Heart left ventricle (tissue), 13 donors: ENCODE measurements around the gene SPTBN1.

Experiments
- POLR2A ChIP-seq, 2 donors: fragments of 450-650 bp; IDR thresholded peaks; one replicate each; pipeline ENCODE4 v1.6.1; 2017; ENCODE audit warnings: antibody characterized with exemption in 2 of 2, mild to moderate bottlenecking in 2 of 2, moderate library complexity in 2 of 2
- TF ChIP-seq, protein P1 (sequence below), 12 donors: fragments of 200-600 bp; sonication (generic) in 4 of 12; IDR thresholded peaks; one replicate each; pipeline versions ENCODE4 v1.5.0 to v1.8.0; 2018 to 2022; ENCODE audit warnings: antibody characterized with exemption in 12 of 12, mild to moderate bottlenecking in 5 of 12
- donor health status: ischemic (EF 13 %, LVEDD 7.1; RV severe dilation, severe dysfunction).
- donor health status: DM: no; HTN: yes; CAD: no.
- donor health status: DM: no; HTN: no; CAD: no.
- donor health status: ischemic (EF 25% LVEDD 6.9; RV normal size, moderate dysfunction).
- donor health status: ischemic (EF 25% LVEDD 5.7; RV mildly dilated, moderate dysfunction).
- donor health status: ischemic (EF 35%, LVEDD 5.7; RV mildly dilated, moderate dysfunction).
- donor health status: nonischemic (EF 11% LVEDD 7.7; RV severe dilation, severe dysfunction).
- donor health status: DM: yes; HTN: yes; CAD: no.
- donor health status: PGD.
- donor health status: ischemic (EF 29% LVEDD 5.4; RV normal size, mild dysfunction).
- donor health status: nonischemic (EF 23%, LVEDD 6.1; RV moderate dilation, normal function).

DNA sequence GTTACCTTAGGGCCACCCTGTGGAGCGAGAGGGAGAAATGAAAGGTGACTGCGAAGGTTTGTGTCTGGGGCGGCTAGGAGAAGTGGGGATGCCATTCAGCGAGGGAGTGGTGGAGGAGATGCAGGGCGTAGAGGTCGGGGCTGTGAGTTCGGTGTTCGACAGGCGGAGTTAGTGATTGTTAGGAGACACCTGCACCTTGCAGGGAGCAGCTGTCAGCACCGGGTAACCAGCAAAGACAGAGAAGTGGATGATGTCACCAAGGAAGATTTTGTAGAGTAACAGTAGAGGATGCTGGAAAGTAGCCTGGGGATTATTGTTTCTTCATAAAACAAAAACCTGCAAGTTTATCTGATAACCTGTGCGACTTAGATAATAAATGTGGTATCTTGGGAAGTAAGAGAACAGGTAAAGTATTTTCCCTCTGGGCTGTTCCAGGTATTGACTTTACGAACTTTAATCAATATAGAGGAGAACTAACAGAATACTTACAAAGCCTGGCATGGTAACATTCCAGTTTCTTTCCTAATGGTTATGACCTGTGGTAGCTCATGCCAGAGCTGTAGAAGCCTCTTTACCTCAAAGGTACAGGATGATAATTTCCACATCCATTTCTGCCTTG, 63.8 kb downstream of the SPTBN1 start:
- TF ChIP-seq, protein P1, sequence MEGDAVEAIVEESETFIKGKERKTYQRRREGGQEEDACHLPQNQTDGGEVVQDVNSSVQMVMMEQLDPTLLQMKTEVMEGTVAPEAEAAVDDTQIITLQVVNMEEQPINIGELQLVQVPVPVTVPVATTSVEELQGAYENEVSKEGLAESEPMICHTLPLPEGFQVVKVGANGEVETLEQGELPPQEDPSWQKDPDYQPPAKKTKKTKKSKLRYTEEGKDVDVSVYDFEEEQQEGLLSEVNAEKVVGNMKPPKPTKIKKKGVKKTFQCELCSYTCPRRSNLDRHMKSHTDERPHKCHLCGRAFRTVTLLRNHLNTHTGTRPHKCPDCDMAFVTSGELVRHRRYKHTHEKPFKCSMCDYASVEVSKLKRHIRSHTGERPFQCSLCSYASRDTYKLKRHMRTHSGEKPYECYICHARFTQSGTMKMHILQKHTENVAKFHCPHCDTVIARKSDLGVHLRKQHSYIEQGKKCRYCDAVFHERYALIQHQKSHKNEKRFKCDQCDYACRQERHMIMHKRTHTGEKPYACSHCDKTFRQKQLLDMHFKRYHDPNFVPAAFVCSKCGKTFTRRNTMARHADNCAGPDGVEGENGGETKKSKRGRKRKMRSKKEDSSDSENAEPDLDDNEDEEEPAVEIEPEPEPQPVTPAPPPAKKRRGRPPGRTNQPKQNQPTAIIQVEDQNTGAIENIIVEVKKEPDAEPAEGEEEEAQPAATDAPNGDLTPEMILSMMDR (IDR thresholded peaks at IDR 0.05): no peak
- no peak for TF ChIP-seq POLR2A (IDR thresholded peaks at IDR 0.05)
